K562 (cell line): ENCODE results near the gene DTNBP1. TPM values are rescaled to one million over a fixed set of nuclear protein-coding genes. Genes with fewer than 3 reads are reported as not detected.

Experiments used
- FOXK1 ChIP-seq: sonication (generic); formaldehyde crosslinking; IDR thresholded peaks from 2 replicates; pipeline ENCODE4 v1.8.0; 2022; ENCODE audit warnings: missing genetic modification reagents, mild to moderate bottlenecking, borderline replicate concordance
- FUS ChIP-seq: fragments of 200-400 bp; formaldehyde crosslinking; optimal IDR thresholded peaks from 2 replicates; pipeline ENCODE3; 2017; ENCODE audit warnings: low read depth, low read length
- MGA ChIP-seq: fragments of 450-650 bp; IDR thresholded peaks from 2 replicates; pipeline ENCODE4 v1.6.1; 2016; ENCODE audit warnings: mild to moderate bottlenecking, moderate library complexity
- MIER1 ChIP-seq: fragments of 450-650 bp; IDR thresholded peaks from 2 replicates; pipeline ENCODE4 v1.6.1; 2016; ENCODE audit warnings: antibody characterized with exemption, mild to moderate bottlenecking, low read depth
- MTA3 ChIP-seq: fragments of 450-650 bp; formaldehyde crosslinking; IDR thresholded peaks from 2 replicates; pipeline ENCODE4 v1.6.1; 2017; ENCODE audit warnings: mild to moderate bottlenecking, borderline replicate concordance
- OTX1 ChIP-seq: fragments of 450-650 bp; formaldehyde crosslinking; IDR thresholded peaks from 2 replicates; pipeline ENCODE4 v1.4.0; 2022; ENCODE audit warnings: mild to moderate bottlenecking
- PHF21A ChIP-seq: fragments of 450-650 bp; IDR thresholded peaks from 2 replicates; pipeline ENCODE4 v1.6.1; 2017; ENCODE audit warnings: low read depth, borderline replicate concordance
- PREB ChIP-seq: sonication (generic); formaldehyde crosslinking; IDR thresholded peaks from 2 replicates; pipeline ENCODE4 v1.8.1; 2023; ENCODE audit warnings: mild to moderate bottlenecking, missing genetic modification reagents
- ZBTB8A ChIP-seq: fragments of 450-650 bp; IDR thresholded peaks from 2 replicates; pipeline ENCODE4 v1.6.1; 2018; ENCODE audit warnings: mild to moderate bottlenecking, moderate library complexity; ENCODE audit not compliant: partially characterized antibody
- ZNF165 ChIP-seq: fragments of 250-450 bp; sonication (Bioruptor Pico); IDR thresholded peaks from 2 replicates; pipeline ENCODE4 v1.4.0; 2020; ENCODE audit warnings: borderline replicate concordance
- polyA plus RNA-seq, 8 experiments: library from polyadenylated mRNA; depleted of rRNA in 4 of 8; stranded (reverse) in 5 of 8; unstranded in 3 of 8; fragments of >200 nt; fragmentation: Nextera tagmentation in 2 of 8; fragmentation: Illumina TruSeq in 1 of 8; extraction: Ambion mirVana in 2 of 8; extraction: Trizol in 1 of 8; gene quantifications; 2 replicates each; pipeline versions ENCODE4 v1.2.1 to v1.2.3, GENCODE V29; 2011 to 2014; ENCODE audit warnings: inconsistent platforms in 1 of 8, missing spikeins in 1 of 8
- total RNA-seq, 7 experiments: library from RNA; depleted of rRNA in 6 of 7; stranded (reverse); fragments of >200 nt in 6 of 7; fragmentation: Illumina TruSeq in 2 of 7; extraction: Trizol in 2 of 7; gene quantifications; 2 replicates each; pipeline versions ENCODE4 v1.2.1 to v1.2.3, GENCODE V29; 2011 to 2021; ENCODE audit warnings: low replicate concordance in 1 of 7
- TF ChIP-seq, protein P1 (sequence below): sonication (generic); formaldehyde crosslinking; IDR thresholded peaks from 2 replicates; pipeline ENCODE4 v1.8.0; 2022; ENCODE audit warnings: mild to moderate bottlenecking, missing genetic modification reagents

DTNBP1 gene
- total and polyA plus RNA-seq, 9 of the 15 experiments (the other 6 are each of a cell fraction or from before 2014, with no cell fraction given), result 16.7 to 54.5 (median 21.4) TPM

- TF ChIP-seq ZNF165 (CRISPR knock-in tag), result no peak
- TF ChIP-seq MGA, result no peak
- no peak for TF ChIP-seq PREB (CRISPR knock-in tag)
- no peak for TF ChIP-seq OTX1
- no peak for TF ChIP-seq PHF21A
- TF ChIP-seq, protein P1, sequence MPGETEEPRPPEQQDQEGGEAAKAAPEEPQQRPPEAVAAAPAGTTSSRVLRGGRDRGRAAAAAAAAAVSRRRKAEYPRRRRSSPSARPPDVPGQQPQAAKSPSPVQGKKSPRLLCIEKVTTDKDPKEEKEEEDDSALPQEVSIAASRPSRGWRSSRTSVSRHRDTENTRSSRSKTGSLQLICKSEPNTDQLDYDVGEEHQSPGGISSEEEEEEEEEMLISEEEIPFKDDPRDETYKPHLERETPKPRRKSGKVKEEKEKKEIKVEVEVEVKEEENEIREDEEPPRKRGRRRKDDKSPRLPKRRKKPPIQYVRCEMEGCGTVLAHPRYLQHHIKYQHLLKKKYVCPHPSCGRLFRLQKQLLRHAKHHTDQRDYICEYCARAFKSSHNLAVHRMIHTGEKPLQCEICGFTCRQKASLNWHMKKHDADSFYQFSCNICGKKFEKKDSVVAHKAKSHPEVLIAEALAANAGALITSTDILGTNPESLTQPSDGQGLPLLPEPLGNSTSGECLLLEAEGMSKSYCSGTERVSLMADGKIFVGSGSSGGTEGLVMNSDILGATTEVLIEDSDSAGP (CRISPR knock-in tag), result no peak
- no peak for TF ChIP-seq MIER1
- no peak for TF ChIP-seq MTA3
- no peak for TF ChIP-seq FUS
- TF ChIP-seq FOXK1, result no peak
- TF ChIP-seq ZBTB8A, result no peak
Observed at GRCh38 chr6:15561447-15562199, 101.2 kb downstream of the DTNBP1 start (continued).
